Hepatocyte (in vitro differentiated cells): ENCODE measurements around the gene ISL2. TPM values are rescaled to one million over a fixed set of nuclear protein-coding genes. Genes with fewer than 3 reads are reported as not detected.

Experiments used
- DNase-seq: peaks from one replicate; pipeline ENCODE4 v3.0.0-alpha.2; 2016; ENCODE audit warnings: low spot score
- H2AFZ ChIP-seq: fragments of 200-600 bp; sonication (generic); 2 replicates; pipeline ENCODE4 v1.6.0; 2016; ENCODE audit warnings: antibody characterized with exemption, mild to moderate bottlenecking
- H3K27ac ChIP-seq: fragments of 200-600 bp; sonication (generic); 2 replicates; pipeline ENCODE4 v1.5.1; 2016; ENCODE audit warnings: mild to moderate bottlenecking
- H3K27me3 ChIP-seq: fragments of 200-600 bp; sonication (generic); 2 replicates; pipeline ENCODE4 v1.6.1; 2016
- H3K36me3 ChIP-seq: fragments of 200-600 bp; sonication (generic); replicated peaks from 2 replicates; pipeline ENCODE4 v1.5.1; 2016; ENCODE audit warnings: low read depth; ENCODE audit not compliant: insufficient read depth
- H3K4me1 ChIP-seq: fragments of 200-600 bp; sonication (generic); 2 replicates; pipeline ENCODE4 v1.5.1; 2016; ENCODE audit warnings: mild to moderate bottlenecking, moderate library complexity; ENCODE audit not compliant: insufficient read depth
- H3K4me2 ChIP-seq: fragments of 200-600 bp; sonication (generic); 2 replicates; pipeline ENCODE4 v1.6.0; 2016
- H3K4me3 ChIP-seq: fragments of 200-600 bp; sonication (generic); 2 replicates; pipeline ENCODE4 v1.5.1; 2016; ENCODE audit warnings: mild to moderate bottlenecking
- H3K79me2 ChIP-seq: fragments of 200-600 bp; sonication (generic); 2 replicates; pipeline ENCODE4 v1.6.0; 2017; ENCODE audit warnings: mild to moderate bottlenecking
- H3K9me2 ChIP-seq: fragments of 200-600 bp; sonication (generic); replicated peaks from 2 replicates; pipeline ENCODE4 v1.6.0; 2017; ENCODE audit warnings: mild to moderate bottlenecking; ENCODE audit not compliant: insufficient read depth
- H3K9me3 ChIP-seq: fragments of 200-600 bp; sonication (generic); 2 replicates; pipeline ENCODE4 v1.5.1; 2016; ENCODE audit warnings: low read depth, mild to moderate bottlenecking
- H4K20me1 ChIP-seq: fragments of 200-600 bp; sonication (generic); 2 replicates; pipeline ENCODE4 v1.6.0; 2016; ENCODE audit warnings: mild to moderate bottlenecking; ENCODE audit not compliant: insufficient read depth, poor library complexity, severe bottlenecking
- CTCF ChIP-seq: fragments of 200-600 bp; sonication (generic); IDR thresholded peaks from 2 replicates; pipeline ENCODE4 v1.5.1; 2016; ENCODE audit warnings: antibody characterized with exemption, mild to moderate bottlenecking; ENCODE audit not compliant: poor library complexity
- EZH2 ChIP-seq: fragments of 200-600 bp; sonication (generic); IDR thresholded peaks from 2 replicates; pipeline ENCODE4 v1.6.1; 2016; ENCODE audit warnings: antibody characterized with exemption, mild to moderate bottlenecking, borderline replicate concordance
- EZH2phosphoT487 ChIP-seq: fragments of 200-600 bp; sonication (generic); IDR thresholded peaks from one replicate; pipeline ENCODE4 v1.6.1; 2018; ENCODE audit warnings: antibody characterized with exemption, mild to moderate bottlenecking, low read depth, moderate library complexity; ENCODE audit not compliant: unreplicated experiment, severe bottlenecking
- WGBS: methylation state at CpG from one replicate; pipeline ENCODE4 v1.1.6; 2016; ENCODE audit warnings: low lambda C conversion rate; ENCODE audit errors: missing lambda C conversion rate; 5-methylcytosine and 5-hydroxymethylcytosine counted together
- polyA plus RNA-seq: library from polyadenylated mRNA; unstranded; fragments of >200 nt; fragmentation: Nextera tagmentation; extraction: Ambion mirVana; gene quantifications from 2 replicates; pipeline ENCODE4 v1.2.1, GENCODE V29; 2016
- total RNA-seq: library from RNA; depleted of rRNA; stranded (reverse); fragments of >200 nt; gene quantifications from 2 replicates; pipeline ENCODE4 v1.2.3, GENCODE V29; 2014

The ISL2 gene
- total and polyA plus RNA-seq, 2 experiments from 2014 or later: 3.9 to 4.7 TPM

- Histone ChIP-seq H3K4me2 (no peak overlapping the region), H2AFZ (no peak overlapping the region), H3K36me3 (no peaks in the 10 kb centered on the region), H3K27me3 (peaks cover 56% of the 10 kb centered on the region), H3K4me3 (no peak overlapping the region), H3K4me1 (peaks cover 6% of the 10 kb centered on the region), H3K9me3 (no peaks in the 10 kb centered on the region), H4K20me1 (peaks cover 5% of the 10 kb centered on the region), H3K27ac (no peak overlapping the region), H3K9me2 (no peaks in the 10 kb centered on the region), H3K79me2 (peaks cover 10% of the 10 kb centered on the region)
- no peak for DNase-seq
- 53% methylated on average over 9 of the region's 9 CpGs for WGBS
- TF ChIP-seq EZH2 (no peak), CTCF (peak; percentile 31)
These were observed 2.7 kb upstream of the ISL2 start for GRCh38 chr15:76333720-76334437.

DNA sequence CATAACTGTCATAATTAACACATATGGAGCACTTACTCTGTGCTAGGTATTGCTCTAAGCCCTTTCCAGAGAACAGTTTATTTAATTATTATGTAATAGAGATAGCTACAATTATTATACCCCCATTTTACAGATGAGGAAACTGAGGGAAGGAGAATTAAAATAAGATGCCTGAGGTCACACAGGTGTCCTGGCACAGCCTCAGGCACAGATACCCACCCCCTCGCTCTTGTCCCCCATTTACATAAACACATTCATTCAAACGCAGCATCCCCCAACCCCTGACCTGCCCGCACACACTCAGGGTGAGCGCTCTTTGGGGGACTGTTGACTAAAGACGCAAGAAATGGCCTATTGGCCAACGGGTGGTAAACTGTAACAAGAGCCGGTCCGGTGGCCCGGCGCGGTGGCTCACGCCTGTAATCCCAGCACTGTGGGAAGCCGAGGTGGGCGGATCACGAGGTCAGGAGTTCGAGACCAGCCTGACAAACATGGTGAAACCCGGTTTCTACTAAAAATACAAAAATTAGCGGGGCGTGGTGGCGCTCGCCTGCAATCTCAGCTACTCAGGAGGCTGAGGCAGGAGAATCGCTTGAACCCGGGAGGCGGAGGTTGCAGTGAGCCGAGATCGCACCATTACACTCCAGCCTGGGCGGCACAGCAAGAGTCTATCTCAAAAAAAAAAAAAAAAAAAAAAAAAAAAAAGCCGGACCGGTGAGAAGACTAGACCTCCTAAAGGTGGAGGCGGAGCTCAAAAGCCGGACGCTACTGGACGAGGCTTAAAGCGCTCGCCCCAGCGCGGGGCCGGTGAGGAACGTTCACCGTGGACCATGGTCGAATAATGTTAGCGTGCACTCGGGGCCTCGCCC lies 1.9 kb upstream of the ISL2 start:
- H4K20me1 ChIP-seq: peaks cover 10% of the 10 kb centered on the region
- no peak for TF ChIP-seq EZH2
- TF ChIP-seq CTCF: no peak
- TF ChIP-seq EZH2phosphoT487: no peak
- peak overlapping the region; percentile 85 for H3K27ac ChIP-seq
- no peaks in the 10 kb centered on the region for H3K9me2 ChIP-seq
- H3K4me3 ChIP-seq: no peak overlapping the region
- H3K9me3 ChIP-seq: no peaks in the 10 kb centered on the region
- H2AFZ ChIP-seq: no peak overlapping the region
- 48% methylated on average over 43 of the region's 44 CpGs for WGBS
- peaks cover 16% of the 10 kb centered on the region for H3K79me2 ChIP-seq
- H3K36me3 ChIP-seq: no peaks in the 10 kb centered on the region
- H3K4me1 ChIP-seq: peaks cover 6% of the 10 kb centered on the region
- peak overlapping the region; percentile 97 for H3K4me2 ChIP-seq
- DNase-seq: no peak
- peaks cover 64% of the 10 kb centered on the region for H3K27me3 ChIP-seq

DNA sequence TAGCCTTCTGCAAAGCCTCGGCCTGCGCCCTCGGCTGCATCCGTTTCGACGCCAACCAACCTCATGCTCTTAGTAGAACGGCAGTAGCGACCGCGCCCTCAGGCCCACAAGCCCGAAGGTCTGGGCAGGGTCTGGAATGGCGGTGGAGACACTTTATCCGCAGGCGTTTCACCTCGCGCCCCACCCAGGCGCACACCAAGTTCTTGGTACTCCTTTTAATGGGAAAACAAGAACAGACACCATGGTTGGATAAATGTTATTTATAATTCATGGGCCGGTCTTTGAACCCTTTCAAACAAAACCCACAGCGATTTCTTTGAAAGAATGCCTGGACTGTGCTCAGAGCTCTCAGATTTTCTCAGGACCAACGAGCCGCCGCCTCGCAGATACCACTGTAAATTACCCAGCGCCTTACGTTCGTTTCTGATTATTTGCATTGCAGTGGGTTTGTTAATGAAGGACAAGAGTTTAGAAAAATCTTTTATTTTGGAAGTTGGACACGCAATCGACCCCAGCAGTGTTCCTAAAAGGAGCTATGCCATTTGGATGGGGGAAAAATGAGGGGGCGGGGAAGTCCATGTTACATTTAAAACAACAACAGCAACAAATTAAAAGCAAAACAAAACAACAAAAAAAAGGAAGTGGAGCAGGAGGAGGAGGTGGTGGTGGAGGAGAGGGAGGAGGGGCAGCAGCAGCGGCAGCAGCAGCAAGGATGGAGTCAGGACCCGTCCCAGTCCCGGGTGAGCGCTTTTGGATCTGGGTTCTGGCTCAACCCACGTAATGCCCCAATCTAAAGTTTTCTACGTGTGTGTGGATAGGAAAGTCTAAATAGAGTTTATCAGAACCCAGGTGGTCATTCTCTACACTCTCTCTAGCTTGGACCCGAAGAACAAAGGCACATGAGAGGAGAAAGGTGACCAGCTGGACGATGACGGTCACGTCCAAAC lies 993 bp upstream of the ISL2 start:
- no peak for DNase-seq
- peak overlapping the region; percentile 29 for H3K4me3 ChIP-seq

More for the DNA sequence above, 993 bp upstream of the ISL2 start:
- H3K4me2 ChIP-seq: peak overlapping the region; percentile 97
- H3K4me1 ChIP-seq: peaks cover 15% of the 10 kb centered on the region
- 7% methylated on average over 38 of the region's 39 CpGs for WGBS
- H3K27ac ChIP-seq: peak overlapping the region; percentile 85
- peaks cover 11% of the 10 kb centered on the region for H4K20me1 ChIP-seq
- no peaks in the 10 kb centered on the region for H3K9me2 ChIP-seq
- TF ChIP-seq CTCF: no peak
- TF ChIP-seq EZH2phosphoT487: peak; percentile 58
- TF ChIP-seq EZH2: peak; percentile 84
- peaks cover 73% of the 10 kb centered on the region for H3K27me3 ChIP-seq
- no peaks in the 10 kb centered on the region for H3K9me3 ChIP-seq
- peaks cover 23% of the 10 kb centered on the region for H3K79me2 ChIP-seq
- no peaks in the 10 kb centered on the region for H3K36me3 ChIP-seq
- no peak overlapping the region for H2AFZ ChIP-seq
